GF-D8 (cell line): ENCODE data around the gene ZNF77.
"Not testable (repeated sequence)": the region's sequence is repeated elsewhere in the genome, so short reads cannot be mapped to it uniquely, and the experiment has no call there.

Experiments
- DNase-seq: peaks from one replicate; lab custom pipeline; 2025; lab: John Stamatoyannopoulos, UW

ZNF77 gene

DNA sequence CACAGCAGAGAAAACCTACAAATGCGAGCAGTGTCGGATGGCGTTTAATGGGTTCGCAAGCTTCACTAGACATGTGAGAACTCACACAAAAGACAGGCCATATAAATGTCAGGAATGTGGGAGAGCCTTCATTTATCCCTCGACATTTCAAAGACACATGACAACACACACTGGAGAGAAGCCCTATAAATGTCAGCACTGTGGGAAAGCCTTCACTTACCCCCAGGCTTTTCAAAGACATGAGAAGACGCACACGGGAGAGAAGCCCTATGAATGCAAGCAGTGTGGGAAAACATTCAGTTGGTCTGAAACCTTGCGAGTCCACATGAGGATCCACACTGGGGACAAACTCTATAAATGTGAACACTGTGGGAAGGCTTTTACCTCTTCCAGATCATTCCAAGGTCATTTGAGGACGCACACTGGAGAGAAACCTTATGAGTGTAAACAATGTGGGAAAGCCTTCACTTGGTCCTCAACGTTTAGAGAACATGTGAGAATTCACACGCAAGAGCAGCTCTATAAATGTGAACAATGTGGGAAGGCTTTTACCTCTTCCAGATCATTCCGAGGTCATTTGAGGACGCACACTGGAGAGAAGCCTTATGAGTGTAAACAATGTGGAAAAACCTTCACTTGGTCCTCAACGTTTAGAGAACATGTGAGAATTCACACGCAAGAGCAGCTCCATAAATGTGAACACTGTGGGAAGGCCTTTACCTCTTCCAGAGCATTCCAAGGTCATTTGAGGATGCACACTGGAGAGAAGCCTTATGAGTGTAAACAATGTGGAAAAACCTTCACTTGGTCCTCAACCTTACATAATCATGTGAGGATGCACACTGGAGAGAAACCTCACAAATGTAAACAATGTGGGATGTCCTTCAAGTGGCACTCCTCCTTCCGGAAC lies 27.2 kb downstream of the ZNF77 start:
- DNase-seq = no peak

DNA sequence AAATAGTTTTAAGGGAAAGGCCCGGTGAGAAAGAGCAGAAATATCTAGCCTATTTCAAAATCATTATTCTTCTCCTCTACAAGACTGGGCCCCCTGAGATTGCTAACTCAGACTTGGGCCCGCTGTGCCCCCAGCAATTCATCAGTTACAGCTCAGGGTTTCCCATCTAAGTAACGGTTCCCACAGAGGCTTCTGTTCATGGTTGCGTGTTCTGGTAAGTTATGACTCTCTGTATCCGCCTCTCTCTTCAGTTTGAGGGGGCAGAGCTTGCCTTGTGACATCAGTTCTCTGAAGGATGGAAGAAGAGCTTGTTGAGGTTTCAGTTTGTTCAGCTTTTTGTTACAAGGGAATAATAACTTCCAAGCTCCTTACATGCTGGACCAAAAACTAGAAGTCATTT lies 32.5 kb downstream of the ZNF77 start:
- DNase-seq = no peak

DNA sequence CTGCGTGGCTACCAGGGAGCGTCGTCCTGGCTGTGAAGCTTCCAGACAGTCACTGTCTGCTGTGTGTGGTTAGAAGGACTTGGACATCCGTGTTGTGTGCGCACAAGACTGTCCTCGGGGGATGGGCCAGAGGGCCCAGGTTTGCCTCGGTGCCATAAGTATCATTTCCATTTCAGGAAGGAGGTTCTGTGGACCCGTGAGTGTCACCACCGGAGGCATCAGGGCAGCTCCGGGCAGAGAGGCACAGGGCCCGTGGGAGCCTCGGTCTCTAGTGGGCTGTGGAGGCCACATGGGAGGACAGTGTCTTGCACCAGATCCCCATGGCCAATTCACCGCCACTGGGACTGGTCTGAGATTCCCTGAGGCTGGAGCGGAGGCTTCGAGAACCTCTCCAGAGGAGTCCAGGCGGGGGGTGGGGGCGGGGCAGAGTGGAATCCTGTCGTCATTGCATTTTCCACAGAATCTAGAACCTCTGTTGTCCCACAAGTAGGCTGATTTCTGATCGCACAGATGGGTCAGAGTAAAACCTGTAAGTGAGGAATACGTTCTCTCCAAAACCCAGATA lies 38.1 kb downstream of the ZNF77 start:
- DNase-seq = no peak

DNA sequence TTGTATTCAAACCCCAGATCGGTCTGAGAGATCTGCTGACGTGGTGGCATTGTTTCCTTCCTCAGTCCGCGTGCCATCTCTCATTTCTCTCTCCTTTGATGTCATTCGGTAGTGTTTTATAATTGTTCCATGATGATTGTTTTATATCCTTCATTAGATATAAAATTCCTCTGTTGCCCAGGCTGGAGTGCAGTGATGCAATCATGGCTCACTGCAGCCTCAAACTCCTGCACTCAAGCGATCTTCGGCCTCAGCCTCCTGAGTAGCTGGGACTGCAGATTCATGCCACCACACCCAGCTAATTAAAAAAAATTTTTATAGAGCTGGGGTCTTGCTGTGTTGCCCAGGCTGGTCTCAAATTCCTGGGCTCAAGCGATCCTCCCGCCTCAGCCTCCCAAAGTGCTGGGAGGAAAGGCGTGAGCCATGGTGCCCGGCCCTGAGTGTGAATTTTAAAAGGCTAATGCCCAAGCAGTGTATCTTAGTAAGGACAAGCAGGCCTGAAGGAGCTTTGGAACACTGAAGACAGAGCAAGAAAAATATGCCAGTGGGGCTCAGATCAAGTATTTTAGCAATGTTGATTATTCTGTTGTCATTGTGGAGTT lies 38.8 kb downstream of the ZNF77 start:
- no peak for DNase-seq

DNA sequence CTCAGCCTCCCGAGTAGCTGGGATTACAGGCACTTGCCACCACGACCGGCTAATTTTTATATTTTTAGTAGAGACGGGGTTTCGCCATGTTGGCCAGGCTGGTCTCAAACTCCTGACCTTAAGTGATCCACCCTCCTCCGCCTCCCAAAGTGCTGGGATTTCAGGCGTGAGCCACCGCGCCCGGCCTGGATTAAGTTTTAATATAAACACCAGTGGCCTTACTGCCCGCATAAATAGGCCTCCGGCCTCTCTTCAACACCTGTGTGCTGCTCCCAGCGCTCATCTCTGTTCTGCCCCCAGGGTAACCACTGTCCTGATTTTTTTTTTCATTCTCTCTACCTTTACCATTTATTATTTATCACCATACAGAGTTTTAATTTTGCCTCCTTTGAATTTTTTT lies 41.4 kb downstream of the ZNF77 start:
- DNase-seq = not testable (repeated sequence)

DNA sequence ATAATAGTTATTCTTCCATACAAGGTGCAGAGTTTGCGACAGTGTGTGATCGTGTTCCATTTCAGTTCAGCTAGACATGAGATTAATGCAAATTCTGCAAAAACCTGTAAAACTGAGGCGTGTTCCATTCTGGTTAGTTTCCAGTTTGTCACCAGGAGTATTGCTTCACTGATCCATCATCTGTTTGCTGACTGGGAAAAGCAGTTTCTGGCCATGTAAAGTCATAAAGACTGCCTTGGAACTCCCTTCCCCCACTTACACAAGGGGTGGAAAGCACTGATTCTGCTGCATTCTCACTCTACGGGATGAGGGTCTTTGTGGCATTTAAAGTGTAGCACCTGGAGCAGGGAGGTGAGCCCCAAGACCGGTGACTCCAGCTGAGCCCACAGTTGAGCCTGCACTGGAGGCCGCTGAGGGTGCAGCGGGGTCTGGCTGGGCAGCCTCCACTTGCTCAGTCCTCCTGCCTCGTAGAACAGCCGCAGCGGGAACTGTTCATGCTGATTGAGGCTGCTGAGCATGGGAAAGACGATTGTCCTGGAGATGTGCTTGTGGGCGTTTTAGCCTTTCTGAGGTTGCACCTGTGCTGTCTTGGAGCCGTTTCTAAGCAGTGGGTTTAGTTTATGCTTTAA lies 42.1 kb downstream of the ZNF77 start:
- no peak for DNase-seq

DNA sequence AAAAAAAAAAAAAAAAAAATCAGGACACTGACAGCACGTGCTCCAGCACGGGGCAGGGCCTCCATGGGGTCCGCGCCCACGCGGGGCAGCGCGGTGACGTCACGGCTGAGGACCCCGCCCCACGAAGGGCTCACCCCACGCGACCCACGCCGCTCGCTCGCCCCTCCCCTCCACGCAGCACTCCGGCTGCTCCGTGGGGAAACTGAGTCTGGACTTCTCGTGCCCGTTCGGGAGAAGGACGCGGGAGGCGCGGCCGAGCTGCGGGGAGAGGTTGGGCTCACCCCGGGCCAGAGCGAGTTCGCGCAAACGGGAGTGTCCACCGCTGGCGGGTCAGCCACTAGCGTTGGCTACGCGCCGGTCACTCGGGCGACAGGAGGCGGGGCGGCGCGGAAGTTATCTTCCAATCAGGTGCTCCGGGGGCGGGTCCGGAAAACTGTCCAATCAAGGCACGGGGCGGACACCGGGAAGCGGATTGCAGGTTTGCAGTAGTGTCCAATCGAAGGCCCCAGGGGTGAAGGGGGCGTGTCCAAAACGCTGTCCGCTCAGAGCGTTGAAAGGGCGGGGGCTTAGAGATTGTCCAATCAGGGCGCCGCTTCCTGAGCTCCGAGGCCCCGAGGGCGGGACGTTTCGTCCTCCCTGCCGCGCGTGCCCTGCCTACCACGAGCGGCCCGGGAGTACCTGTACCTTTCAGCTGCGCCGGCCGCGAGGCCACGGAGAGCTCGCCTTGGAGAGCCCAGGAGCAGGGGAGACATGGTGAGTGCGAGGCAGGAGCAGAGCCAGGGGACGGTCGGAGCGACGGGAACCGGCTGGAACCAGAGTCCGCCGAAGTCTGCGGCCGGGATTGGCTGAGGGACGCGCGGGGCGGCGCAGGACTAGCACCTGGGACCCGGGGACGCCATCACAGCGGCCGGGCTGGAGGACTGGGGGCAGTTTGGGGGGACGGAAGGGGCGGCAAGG lies 44.2 kb downstream of the ZNF77 start, which contains the start of gene ZNF57:
Gene ZNF57 (plus strand): TSS at position 633 of the 957 bp plus-strand sequence. CDS start 118 bp downstream, at position 751.
- peak; percentile 96 for DNase-seq

DNA sequence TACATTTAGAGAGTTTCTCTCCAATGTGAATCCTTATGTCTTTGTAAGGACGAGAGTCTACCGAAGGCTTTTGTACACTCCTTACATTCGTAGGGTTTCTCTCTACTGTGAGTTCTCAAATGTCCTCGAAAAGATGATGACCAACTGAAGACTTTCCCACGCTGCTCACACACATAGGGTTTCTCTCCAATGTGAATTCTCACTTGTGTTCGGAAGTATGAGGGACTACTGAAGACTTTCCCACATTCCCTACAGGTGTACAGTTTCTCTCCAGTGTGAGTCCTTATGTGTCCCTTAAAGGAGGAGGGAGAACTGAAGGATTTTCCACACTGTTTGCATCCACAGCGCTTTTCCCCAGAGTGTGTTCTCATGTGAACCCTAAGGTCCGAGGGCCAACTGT lies 48.1 kb downstream of the ZNF77 start:
- no peak for DNase-seq

DNA sequence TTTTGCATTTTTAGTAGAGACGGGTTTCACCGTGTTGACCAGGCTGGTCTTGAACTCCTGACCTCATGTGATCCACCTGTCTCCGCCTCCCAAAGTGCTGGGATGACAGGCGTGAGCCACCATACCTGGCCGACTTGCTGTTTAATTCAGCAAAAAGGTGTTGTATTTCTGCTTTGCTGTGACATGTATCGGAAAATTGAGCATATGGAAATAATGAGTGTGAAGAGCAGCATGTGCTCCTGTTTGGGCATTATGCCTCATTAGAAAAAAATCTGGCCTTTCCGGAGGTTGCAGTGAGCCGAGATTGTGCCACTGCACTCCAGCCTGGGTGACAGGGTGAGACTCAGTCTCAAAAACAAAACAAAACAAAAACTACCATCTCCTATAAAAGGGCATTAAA lies 54.2 kb downstream of the ZNF77 start:
- not testable (repeated sequence) for DNase-seq

DNA sequence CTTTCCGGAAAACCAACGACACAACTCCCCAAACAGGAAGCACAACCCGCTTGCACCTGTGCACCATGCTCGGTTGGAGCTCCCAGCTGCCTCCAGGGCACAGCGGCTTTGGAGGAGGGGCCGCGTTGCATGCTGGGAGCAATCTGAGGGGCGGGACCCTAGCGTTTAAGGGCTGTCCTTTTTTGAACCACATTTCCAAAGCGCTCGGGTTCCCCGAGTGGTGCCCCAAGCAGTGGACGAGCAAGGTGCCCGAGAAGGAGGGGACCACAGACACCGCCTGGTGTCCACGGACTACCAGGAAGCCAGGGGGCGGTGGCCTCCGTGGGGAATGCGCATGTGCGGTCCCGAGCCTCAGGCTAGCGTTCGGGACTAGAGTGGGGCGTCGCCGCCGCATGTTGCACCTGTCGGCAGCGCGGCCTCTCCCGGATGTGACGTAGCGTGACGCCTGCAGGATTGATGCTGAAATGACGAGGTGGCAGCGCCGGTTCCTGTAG lies 56.0 kb downstream of the ZNF77 start:
- peak; percentile 83 for DNase-seq

DNA sequence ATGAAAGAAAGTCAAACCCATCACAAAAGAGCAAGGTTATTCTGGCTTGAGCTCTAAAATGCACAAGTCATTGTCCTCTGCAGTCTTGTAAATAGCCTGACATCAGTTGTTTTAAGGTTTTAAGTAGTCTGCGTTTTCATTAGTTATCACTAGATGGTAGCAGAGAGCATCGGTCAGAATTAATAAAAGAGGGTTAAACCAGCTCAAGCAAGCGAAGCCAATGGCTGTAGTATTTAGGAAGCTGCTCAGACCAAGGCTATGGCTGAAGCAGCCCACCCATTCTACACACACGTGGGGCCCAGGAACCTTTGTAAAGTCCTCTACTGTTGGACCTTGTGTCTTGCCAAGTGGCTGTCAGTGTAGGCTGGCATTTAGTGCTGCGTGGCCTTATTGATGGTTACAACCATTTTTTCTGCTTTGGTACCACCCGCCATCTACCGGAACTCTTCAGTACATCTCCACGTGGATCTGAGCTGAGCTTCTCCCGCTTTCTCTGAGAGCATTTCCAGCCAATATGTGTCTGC lies 57.3 kb downstream of the ZNF77 start:
- DNase-seq = peak; percentile 77

DNA sequence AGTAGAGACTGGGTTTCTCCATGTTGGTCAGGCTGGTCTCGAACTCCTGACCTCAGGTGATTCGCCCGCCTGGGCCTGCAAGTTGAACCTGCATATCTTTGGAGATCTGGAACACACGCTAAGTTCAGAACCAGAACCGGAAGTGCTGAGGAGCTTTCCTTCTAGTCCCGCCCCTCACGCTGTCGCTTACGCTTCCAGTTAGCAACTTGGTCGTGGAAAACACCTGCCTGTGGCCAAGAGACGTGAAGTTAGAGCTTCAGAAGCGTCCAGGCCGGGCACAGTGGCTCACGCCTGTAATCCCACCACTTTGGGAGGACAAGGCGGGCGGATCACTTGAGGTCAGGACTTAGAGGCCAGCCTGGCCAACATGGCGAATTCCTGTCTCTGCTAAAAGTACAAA lies 59.0 kb downstream of the ZNF77 start:
- DNase-seq = no peak

DNA sequence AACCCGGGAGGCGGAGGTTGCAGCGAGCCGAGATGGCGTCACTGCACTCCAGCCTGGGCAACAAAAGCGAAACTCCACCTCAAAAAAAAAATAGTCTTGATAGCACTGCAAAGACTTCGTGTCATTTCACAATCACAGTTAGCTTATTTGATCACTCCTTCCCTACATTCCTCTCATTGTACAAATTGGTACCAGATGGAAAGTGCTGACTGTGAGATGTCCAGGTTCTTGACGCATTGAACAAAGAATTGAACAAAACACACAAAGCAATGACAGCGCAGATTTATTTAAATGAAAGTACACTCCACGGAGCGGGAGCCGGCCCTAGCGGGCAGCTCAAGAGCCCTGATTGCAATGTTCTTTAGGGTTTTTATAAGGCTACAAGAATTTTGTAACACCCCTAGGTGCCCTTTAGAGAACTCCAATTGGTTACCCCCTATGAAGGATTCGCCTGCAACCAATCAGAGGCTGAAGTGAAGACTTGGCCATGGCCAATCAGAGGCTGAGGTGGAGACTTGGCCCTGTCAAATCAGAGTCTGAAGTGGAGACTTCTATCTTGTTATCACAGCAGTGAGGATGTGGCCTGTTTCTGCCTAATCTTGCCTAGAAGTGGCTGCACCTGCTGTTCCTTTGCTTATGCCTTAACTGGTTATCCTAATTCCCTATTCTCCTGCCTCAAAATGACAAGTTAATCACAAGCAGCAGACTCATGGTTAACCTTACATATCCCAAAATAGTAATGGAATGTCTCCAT lies 60.9 kb downstream of the ZNF77 start:
- no peak for DNase-seq
